ENCODE data around the gene UMPS.

GRCh38 chr3:124788254-124788745 lies 58.0 kb downstream of the UMPS start:
- TF ChIP-seq CTCF (IDR thresholded peaks at IDR 0.05) (no peak), POLR2A (IDR thresholded peaks at IDR 0.05) (no peak)

Data from Peyer's patch (tissue), 4 donors.